A549 treated with GW870086 at 1 μM for 4 hours (cell line): Measurements from ENCODE around the gene SNHG17. TPM values are rescaled to one million over a fixed set of nuclear protein-coding genes. Genes with fewer than 3 reads are reported as not detected.

Experiments used
- total RNA-seq: library from RNA; stranded (reverse); fragments of 200-300 nt; extraction: Qiagen RNA extraction; gene quantifications from 5 replicates; pipeline ENCODE4 v1.2.3, GENCODE V29; 2022; ENCODE audit warnings: low read depth

The SNHG17 gene
- 187 to 224 TPM (median 198 TPM) in 5 replicates for total RNA-seq

DNA sequence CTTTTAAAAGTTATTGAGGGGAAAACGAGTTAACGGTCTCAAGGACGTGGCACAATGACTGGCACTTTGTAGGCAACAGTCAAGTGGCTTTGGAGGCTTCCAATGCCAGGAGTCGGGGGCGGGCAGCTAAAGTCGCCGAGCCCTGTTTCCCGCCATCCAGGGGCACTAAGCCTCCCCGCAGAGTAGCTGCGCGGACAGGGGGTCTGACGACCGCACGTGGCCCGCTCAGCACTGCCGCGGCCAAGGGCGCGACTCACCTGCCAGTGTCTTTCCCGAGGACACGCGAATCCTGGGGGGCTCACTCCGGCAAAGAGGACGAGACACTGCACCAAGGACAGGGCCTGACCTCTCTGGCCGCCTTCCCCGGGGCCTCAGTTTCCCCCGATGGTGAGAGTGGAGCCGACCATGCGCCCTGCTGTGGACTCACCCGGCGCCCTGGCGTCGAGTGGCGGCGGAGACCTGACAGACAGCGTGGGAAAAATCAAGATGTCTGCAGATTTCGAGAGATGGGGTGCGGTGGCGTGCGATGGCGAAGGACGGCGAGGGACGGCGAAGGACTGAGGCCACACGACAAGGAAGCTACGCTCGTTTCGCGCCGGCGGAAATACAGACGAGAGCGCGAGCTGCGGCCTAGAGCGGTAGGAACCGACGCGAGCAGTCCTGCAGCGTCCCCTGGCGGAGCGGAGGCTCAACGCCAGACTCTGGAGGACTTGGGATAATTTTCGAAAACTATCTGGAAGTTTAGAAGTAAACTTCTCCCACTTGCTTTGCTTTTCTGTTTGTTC, at the start of gene SNHG17:
SNHG17 (minus strand) TSS at position 559 of the 785 bp plus-strand sequence.

GRCh38 chr20:38472513-38473366, 37.6 kb upstream of the SNHG17 start, which contains the start of gene RALGAPB:
Gene RALGAPB, plus strand, starts transcription at chr20:38472843. Its CDS starts 15,590 bp downstream, at chr20:38488433.

Other genes with a start within 250 kb of the SNHG17 start
- 0.13 to 0.18 TPM (median 0.14 TPM) in 4 of 5 replicates, not detected in the other for gene KIAA1755, start 174.6 kb downstream of the SNHG17 start, total RNA-seq
- gene BPI, start 131.2 kb downstream of the SNHG17 start, total RNA-seq = not detected in 5 replicates
- 0.96 to 1.8 TPM (median 1.1 TPM) in 5 replicates for gene LBP, start 88.8 kb downstream of the SNHG17 start, total RNA-seq
- 11.7 to 20.5 TPM (median 17.4 TPM) in 5 replicates for gene RALGAPB, start 37.5 kb upstream of the SNHG17 start, total RNA-seq
- gene ADIG, start 145.9 kb upstream of the SNHG17 start, total RNA-seq = not detected in 5 replicates
- gene ARHGAP40, start 166.5 kb upstream of the SNHG17 start, total RNA-seq = not detected in 5 replicates